Airway epithelial cell (primary cell): ENCODE data around the gene IRAK1. TPM values are rescaled to one million over a fixed set of nuclear protein-coding genes. Genes with fewer than 3 reads are reported as not detected.

Source experiments
- total RNA-seq: library from RNA; depleted of rRNA; stranded (reverse); fragments of >200 nt; gene quantifications from 2 replicates; pipeline ENCODE4 v1.2.3, GENCODE V29; 2015

IRAK1 gene
- 104 and 110 TPM in 2 replicates for total RNA-seq

GRCh38 chrX:154019633-154020528 lies at the start of gene IRAK1:
Gene IRAK1 (minus strand): TSS chrX:154019902. CDS start chrX:154019812, 90 bp downstream.

GRCh38 chrX:153972368-153973126 lies 47.2 kb downstream of the IRAK1 start, which contains the start of gene TMEM187:
Gene TMEM187 (plus strand): TSS chrX:153972754. CDS start chrX:153982063, 9,309 bp downstream.

GRCh38 chrX:153971450-153972367 lies 48.0 kb downstream of the IRAK1 start, which contains the start of gene HCFC1:
Gene HCFC1 (minus strand): TSS chrX:153971818. CDS start chrX:153970840, 978 bp downstream.

Other genes with a start within 250 kb of the IRAK1 start
- gene SRPK3, start 238.9 kb downstream of the IRAK1 start, total RNA-seq, result 0.07 TPM in 1 of 2 replicates, not detected in the other
- gene IDH3G, start 225.5 kb downstream of the IRAK1 start, total RNA-seq, result 65.0 and 70.2 TPM in 2 replicates
- gene SSR4, start 225.2 kb downstream of the IRAK1 start, total RNA-seq, result 129 and 259 TPM in 2 replicates
- gene PDZD4, start 189.4 kb downstream of the IRAK1 start, total RNA-seq, result 0.14 TPM in 1 of 2 replicates, not detected in the other
- gene L1CAM, start 133.7 kb downstream of the IRAK1 start, total RNA-seq, result 1.3 and 1.6 TPM in 2 replicates
- gene AVPR2, start 115.2 kb downstream of the IRAK1 start, total RNA-seq, result not detected in 2 replicates
- 1.2 and 7.0 TPM in 2 replicates for gene ARHGAP4, start 93.6 kb downstream of the IRAK1 start, total RNA-seq
- 149 and 176 TPM in 2 replicates for gene NAA10, start 84.9 kb downstream of the IRAK1 start, total RNA-seq
- gene RENBP, start 75.3 kb downstream of the IRAK1 start, total RNA-seq, result 0.09 and 0.21 TPM in 2 replicates
- 35.4 and 50.1 TPM in 2 replicates for gene HCFC1, start 48.1 kb downstream of the IRAK1 start, total RNA-seq
- gene TMEM187, start 47.1 kb downstream of the IRAK1 start, total RNA-seq, result 10.3 and 12.4 TPM in 2 replicates
- 18.2 and 25.4 TPM in 2 replicates for gene MECP2, start 77.8 kb upstream of the IRAK1 start, total RNA-seq
- not detected in 2 replicates for gene OPN1LW, start 124.3 kb upstream of the IRAK1 start, total RNA-seq
- gene OPN1MW, start 162.7 kb upstream of the IRAK1 start, total RNA-seq, result not detected in 2 replicates
- not detected in 2 replicates for gene OPN1MW2, start 199.9 kb upstream of the IRAK1 start, total RNA-seq
- not detected in 2 replicates for gene OPN1MW3, start 237.7 kb upstream of the IRAK1 start, total RNA-seq